Ishikawa (cell line): ENCODE measurements around the gene RALY.

Experiments used
- CEBPB ChIP-seq: IDR thresholded peaks from 2 replicates; pipeline ENCODE4 v1.6.1; 2012
- EGR1 ChIP-seq: IDR thresholded peaks from 2 replicates; pipeline ENCODE4 v1.6.1; 2012
- EP300 ChIP-seq: IDR thresholded peaks from 2 replicates; pipeline ENCODE4 v1.6.1; 2012; ENCODE audit warnings: borderline replicate concordance
- NFIC ChIP-seq: IDR thresholded peaks from 2 replicates; pipeline ENCODE4 v1.6.1; 2012
- YY1 ChIP-seq: IDR thresholded peaks from 2 replicates; pipeline ENCODE4 v1.6.1; 2012; ENCODE audit warnings: low read depth
- TF ChIP-seq, protein P1 (sequence below): IDR thresholded peaks from 2 replicates; pipeline ENCODE4 v1.6.1; 2012
- TF ChIP-seq, protein P2 (sequence below): IDR thresholded peaks from 2 replicates; pipeline ENCODE4 v1.6.1; 2012; ENCODE audit warnings: low read depth, mild to moderate bottlenecking

DNA sequence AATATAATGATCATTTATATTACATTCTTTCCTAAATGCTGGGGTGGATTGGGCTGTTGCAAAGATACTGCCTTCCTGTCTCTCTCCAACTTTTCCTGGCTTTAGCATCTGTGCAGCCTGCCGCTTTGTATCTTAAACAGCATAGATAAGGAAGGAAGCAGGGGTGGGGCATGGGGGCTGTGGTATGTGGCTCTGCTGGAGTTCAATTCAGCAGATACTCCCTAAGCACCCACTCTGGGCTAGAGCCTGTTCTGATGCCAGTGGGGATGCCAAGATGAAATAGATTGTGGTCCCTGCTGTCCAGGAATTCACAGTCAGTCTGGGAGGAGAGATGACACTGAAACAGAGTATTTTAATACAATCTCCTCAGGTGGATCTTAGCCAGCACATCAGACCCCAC, 61.6 kb downstream of the RALY start:
- no peak for TF ChIP-seq YY1
- no peak for TF ChIP-seq EGR1
- no peak for TF ChIP-seq CEBPB
- no peak for TF ChIP-seq EP300
- TF ChIP-seq NFIC = no peak
- TF ChIP-seq, protein P1, sequence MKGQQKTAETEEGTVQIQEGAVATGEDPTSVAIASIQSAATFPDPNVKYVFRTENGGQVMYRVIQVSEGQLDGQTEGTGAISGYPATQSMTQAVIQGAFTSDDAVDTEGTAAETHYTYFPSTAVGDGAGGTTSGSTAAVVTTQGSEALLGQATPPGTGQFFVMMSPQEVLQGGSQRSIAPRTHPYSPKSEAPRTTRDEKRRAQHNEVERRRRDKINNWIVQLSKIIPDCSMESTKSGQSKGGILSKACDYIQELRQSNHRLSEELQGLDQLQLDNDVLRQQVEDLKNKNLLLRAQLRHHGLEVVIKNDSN = no peak
- TF ChIP-seq, protein P2, sequence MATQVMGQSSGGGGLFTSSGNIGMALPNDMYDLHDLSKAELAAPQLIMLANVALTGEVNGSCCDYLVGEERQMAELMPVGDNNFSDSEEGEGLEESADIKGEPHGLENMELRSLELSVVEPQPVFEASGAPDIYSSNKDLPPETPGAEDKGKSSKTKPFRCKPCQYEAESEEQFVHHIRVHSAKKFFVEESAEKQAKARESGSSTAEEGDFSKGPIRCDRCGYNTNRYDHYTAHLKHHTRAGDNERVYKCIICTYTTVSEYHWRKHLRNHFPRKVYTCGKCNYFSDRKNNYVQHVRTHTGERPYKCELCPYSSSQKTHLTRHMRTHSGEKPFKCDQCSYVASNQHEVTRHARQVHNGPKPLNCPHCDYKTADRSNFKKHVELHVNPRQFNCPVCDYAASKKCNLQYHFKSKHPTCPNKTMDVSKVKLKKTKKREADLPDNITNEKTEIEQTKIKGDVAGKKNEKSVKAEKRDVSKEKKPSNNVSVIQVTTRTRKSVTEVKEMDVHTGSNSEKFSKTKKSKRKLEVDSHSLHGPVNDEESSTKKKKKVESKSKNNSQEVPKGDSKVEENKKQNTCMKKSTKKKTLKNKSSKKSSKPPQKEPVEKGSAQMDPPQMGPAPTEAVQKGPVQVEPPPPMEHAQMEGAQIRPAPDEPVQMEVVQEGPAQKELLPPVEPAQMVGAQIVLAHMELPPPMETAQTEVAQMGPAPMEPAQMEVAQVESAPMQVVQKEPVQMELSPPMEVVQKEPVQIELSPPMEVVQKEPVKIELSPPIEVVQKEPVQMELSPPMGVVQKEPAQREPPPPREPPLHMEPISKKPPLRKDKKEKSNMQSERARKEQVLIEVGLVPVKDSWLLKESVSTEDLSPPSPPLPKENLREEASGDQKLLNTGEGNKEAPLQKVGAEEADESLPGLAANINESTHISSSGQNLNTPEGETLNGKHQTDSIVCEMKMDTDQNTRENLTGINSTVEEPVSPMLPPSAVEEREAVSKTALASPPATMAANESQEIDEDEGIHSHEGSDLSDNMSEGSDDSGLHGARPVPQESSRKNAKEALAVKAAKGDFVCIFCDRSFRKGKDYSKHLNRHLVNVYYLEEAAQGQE = no peak
